ENCODE results near the gene CHSY1. TPM values are rescaled to one million over a fixed set of nuclear protein-coding genes. Genes with fewer than 3 reads are reported as not detected.
"Not testable (repeated sequence)": the region's sequence is repeated elsewhere in the genome, so short reads cannot be mapped to it uniquely, and the experiment has no call there.

CHSY1 gene
- total RNA-seq, 1 donor from 2014 or later, result 43.0 TPM

DNA sequence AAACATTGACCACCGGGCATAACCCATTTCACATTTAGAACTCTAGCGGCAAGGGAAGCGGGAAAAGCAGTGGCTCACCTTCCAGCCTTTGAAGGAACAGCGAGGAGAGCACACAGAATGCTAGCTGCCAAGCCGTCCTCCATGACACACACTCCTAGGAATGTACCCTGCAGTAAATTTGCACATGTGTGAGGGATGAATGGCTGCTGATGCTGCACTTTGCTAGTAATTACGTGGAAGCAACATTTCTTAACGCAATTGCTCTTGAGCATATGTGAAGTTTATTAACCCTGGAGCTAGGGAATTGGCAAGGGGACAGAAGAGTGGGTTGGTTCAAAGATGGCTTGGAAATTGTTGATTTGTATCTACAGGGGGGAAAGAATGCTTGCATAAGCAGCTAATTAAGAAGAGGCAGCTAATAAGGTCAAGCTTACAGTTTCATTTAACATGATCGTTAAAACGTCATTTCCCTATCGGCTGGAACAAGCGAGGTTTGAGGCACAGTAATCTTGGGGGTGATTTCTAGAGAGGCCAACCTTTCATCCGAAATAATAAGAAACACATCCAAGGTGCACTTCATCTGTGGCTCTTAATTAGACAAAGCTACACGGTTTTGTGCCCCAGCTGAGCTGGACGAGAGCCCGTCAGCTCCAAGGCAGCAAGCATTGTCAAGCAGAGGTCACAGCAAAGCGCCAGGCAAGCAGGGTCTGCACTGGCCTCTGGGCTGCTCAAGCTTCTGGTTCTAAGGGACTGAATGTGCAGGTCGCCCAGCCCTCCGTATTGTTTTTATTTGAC, 123.4 kb downstream of the CHSY1 start:
- H3K9me3 Mint-ChIP-seq, result peaks cover 15% of the 10 kb centered on the region
- H3K4me1 Mint-ChIP-seq (ENCODE audit: unreplicated experiment), result peaks cover 42% of the 10 kb centered on the region
- no peak for DNase-seq (ENCODE audit: extremely low spot score, unreplicated experiment)
- peaks cover 4% of the 10 kb centered on the region for H3K36me3 Mint-ChIP-seq
- H3K27me3 Mint-ChIP-seq, result peaks cover 4% of the 10 kb centered on the region
- H3K27ac Mint-ChIP-seq, result peak overlapping the region; percentile 29
- no peak for TF ChIP-seq CTCF (conservative IDR thresholded peaks at IDR 0.05)
- H3K4me3 Mint-ChIP-seq, result peak overlapping the region; percentile 29

GRCh38 chr15:101127506-101128076, 124.3 kb downstream of the CHSY1 start:
- H3K36me3 Mint-ChIP-seq, result peaks cover 4% of the 10 kb centered on the region
- peaks cover 15% of the 10 kb centered on the region for H3K9me3 Mint-ChIP-seq
- peak overlapping the region; percentile 29 for H3K4me3 Mint-ChIP-seq
- H3K27ac Mint-ChIP-seq, result peak overlapping the region; percentile 77
- H3K27me3 Mint-ChIP-seq, result peaks cover 7% of the 10 kb centered on the region
- H3K4me1 Mint-ChIP-seq (ENCODE audit: unreplicated experiment), result peaks cover 44% of the 10 kb centered on the region
- no peak for DNase-seq (ENCODE audit: extremely low spot score, unreplicated experiment)
- no peak for TF ChIP-seq CTCF (conservative IDR thresholded peaks at IDR 0.05)

DNA sequence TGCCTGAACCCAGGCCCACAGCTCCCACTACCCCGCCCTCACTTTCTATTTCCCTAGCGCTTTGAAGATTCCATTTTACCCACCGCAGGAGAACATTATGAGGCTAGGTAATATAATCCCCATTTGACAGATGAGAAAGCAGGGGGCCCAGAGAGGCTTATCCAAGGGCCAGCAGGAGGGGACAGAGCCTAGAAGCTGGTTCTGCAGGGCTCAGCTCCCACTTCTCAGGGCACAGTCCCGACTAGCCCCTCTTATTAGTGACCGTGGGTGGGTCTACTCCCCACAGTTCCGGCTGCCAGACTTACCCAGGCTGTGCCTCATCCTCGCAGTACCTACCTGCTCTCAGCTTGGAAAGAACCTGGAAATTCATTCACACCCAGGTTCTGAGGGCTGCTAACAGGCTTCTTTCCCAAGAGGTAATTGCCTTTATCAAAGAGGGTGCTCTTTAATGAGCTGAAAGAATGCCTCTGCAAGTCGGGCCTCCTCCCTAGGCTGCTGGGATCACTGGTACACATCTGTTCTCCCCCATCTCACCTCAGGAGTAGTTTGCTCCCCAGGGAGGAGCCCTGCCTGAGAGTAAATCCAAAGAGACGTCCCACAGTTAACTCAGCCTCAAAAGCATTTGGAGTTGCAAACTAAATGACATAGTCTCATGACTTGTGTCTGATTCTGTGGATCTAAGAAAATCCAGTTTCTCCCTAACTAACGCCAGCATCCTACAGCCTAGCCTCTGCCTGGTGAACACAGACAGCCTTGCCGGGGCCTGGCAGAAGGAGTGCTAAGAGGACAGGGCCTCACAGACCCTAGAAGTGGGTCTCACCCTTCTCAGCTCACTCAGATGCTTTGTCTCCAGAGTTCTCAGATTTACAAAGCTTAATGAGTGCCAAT, 125.0 kb downstream of the CHSY1 start:
- H3K9me3 Mint-ChIP-seq, result peaks cover 15% of the 10 kb centered on the region
- peak overlapping the region; percentile 77 for H3K27ac Mint-ChIP-seq
- TF ChIP-seq CTCF (conservative IDR thresholded peaks at IDR 0.05), result no peak
- peaks cover 4% of the 10 kb centered on the region for H3K36me3 Mint-ChIP-seq
- H3K4me1 Mint-ChIP-seq (ENCODE audit: unreplicated experiment), result peaks cover 49% of the 10 kb centered on the region
- no peak for DNase-seq (ENCODE audit: extremely low spot score, unreplicated experiment)
- H3K4me3 Mint-ChIP-seq, result peak overlapping the region; percentile 29
- H3K27me3 Mint-ChIP-seq, result peaks cover 7% of the 10 kb centered on the region

GRCh38 chr15:101125881-101126428, 125.9 kb downstream of the CHSY1 start:
- not testable (repeated sequence) for H3K27me3 Mint-ChIP-seq; H3K4me3 Mint-ChIP-seq; DNase-seq (ENCODE audit: extremely low spot score, unreplicated experiment); H3K36me3 Mint-ChIP-seq; H3K27ac Mint-ChIP-seq
- H3K4me1 Mint-ChIP-seq (ENCODE audit: unreplicated experiment), result peaks cover 51% of the 10 kb centered on the region
- H3K9me3 Mint-ChIP-seq, result peaks cover 15% of the 10 kb centered on the region

Other genes with a start within 250 kb of the CHSY1 start
- 47.2 and 74.3 TPM in 2 replicates for gene SELENOS, start 25.4 kb upstream of the CHSY1 start, total RNA-seq (ENCODE audit: low replicate concordance)
- 72.6 and 80.3 TPM in 2 replicates for gene SNRPA1, start 43.2 kb upstream of the CHSY1 start, total RNA-seq (ENCODE audit: low replicate concordance)
- gene PCSK6, start 237.7 kb upstream of the CHSY1 start, total RNA-seq (ENCODE audit: low replicate concordance), result 5.4 and 6.5 TPM in 2 replicates